KOPT-K1 (cell line): ENCODE measurements around the gene LTF.
"Not testable (repeated sequence)": the region's sequence is repeated elsewhere in the genome, so short reads cannot be mapped to it uniquely, and the experiment has no call there.

Source experiments
- H3K27ac ChIP-seq: fragments of 200-600 bp; sonication (generic); 2 replicates; pipeline ENCODE4 v1.5.1; 2016; ENCODE audit warnings: antibody characterized with exemption, mild to moderate bottlenecking, low read depth, low read length; ENCODE audit not compliant: poor library complexity, severe bottlenecking
- H3K36me3 ChIP-seq: fragments of 200-600 bp; sonication (generic); 2 replicates; pipeline ENCODE4 v1.5.1; 2017; ENCODE audit warnings: antibody characterized with exemption, mild to moderate bottlenecking, low read length, moderate library complexity; ENCODE audit not compliant: insufficient read depth
- H3K9me3 ChIP-seq: fragments of 200-600 bp; sonication (generic); 2 replicates; pipeline ENCODE4 v1.5.1; 2017; ENCODE audit warnings: antibody characterized with exemption, low read length, mild to moderate bottlenecking; ENCODE audit not compliant: insufficient read depth, poor library complexity, severe bottlenecking

The LTF gene

DNA sequence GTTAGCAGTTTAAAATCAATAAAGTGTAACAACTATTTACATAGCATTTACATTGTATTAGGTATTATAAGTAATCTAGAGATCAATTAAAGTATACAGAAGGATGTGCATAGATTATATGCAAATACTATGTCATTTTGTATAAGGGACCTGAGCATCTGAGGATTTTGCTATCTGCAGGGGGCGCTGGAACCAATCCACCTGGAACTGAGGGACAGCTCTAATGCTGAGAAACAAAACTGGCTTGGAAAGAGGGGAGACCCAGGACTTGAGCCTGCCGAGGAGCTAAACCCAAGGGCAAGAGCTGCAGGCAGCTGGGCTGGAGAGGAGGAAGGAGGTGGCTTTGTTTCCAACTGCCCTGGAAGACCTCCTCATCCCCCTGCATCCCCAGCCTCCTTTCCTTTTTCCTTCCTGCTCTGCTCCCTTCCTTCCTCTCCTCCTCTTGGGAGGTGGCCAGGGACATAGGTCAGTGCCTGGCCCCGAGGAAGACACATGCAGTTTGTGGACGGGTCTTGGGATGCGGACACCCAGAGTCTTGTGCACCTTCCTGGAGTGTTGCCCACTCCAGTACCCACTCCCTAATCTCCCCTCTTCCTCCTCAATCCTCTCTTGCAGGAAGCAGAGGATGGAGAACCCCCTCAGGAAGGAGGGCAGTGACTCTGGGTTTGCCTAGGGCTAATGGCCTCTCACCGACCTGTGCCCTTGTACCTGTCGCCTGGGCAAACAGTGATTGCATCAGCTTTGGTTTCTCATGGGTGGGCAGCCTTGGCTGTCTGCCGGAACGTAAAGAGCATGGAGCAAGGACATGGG is 32.2 kb upstream of the LTF start:
- H3K27ac ChIP-seq: peak overlapping the region; percentile 34
- H3K36me3 ChIP-seq: no peaks in the 10 kb centered on the region

DNA sequence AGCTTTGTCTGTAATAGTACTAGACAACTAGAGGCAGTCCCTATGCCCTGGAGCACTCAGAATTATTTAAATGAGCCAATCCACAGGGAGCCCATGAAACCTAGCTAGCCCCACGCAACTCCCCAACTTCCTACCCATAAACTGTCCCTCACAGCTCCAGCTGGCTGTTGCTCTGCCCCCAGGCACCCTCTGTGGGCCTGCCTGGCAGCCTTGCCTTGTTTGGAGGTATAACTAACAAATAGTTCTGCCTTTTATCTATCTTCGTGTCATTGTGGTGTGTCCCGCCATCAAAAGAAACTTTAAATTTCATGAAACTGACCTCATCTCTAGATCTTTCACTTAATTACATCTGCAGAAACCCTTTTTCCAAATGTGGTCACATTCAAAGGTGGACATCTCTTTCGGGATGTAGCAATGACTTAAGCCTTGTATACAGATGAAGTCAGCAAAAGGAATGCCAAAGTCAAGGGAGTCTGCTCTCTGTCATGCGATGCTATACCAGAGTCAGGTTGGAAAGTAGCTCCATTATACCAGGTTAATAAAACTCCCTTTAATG is 31.3 kb upstream of the LTF start:
- Histone ChIP-seq H3K36me3 (no peaks in the 10 kb centered on the region), H3K27ac (peak overlapping the region; percentile 8), H3K9me3 (no peaks in the 10 kb centered on the region)

More for the DNA sequence above, 32.2 kb upstream of the LTF start:
- no peaks in the 10 kb centered on the region for H3K9me3 ChIP-seq

DNA sequence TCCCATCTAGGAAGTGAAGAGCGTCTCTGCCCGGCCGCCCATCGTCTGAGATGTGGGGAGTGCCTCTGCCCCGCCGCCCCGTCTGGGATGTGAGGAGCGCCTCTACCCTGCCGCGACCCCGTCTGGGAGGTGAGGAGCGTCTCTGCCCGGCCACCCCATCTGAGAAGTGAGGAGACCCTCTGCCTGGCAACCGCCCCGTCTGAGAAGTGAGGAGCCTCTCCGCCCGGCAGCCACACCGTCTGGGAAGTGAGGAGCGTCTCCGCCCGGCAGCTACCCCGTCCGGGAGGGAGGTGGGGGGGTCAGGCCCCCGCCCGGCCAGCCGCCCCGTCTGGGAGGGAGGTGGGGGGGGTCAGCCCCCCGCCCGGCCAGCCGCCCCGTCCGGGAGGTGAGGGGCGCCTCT is 29.8 kb upstream of the LTF start:
- H3K27ac ChIP-seq, H3K9me3 ChIP-seq, H3K36me3 ChIP-seq: not testable (repeated sequence)

DNA sequence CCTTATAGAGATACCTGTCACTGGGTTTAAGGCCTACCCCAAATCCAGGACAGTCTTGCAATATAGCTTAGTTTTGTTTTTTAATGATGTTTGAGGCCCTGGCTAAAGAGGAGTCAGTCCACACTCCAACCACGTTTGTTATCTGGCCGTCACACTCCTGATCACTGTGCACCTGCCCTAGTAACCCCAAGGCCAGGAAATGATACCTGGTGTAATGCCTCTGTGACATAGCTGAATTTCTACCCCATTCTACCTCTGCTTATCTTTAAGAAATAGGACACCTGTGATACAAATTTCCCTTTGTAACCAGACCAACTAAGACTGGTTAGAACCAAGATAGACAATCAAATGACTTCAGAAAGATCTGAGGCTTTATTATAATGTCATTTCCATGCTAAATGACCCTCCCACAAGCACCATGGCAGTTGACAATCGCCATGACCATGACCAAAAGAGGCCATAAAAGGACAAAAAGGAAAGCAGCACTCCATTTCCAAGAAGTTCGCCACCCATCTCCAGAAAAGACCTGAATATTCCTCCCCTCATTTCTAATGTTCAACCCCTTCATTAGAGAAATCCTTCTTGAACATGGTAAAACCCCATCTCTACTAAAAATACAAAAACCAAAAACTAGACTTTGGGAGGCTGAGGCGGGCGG is 28.3 kb upstream of the LTF start:
- Histone ChIP-seq H3K36me3 (no peaks in the 10 kb centered on the region), H3K9me3 (no peaks in the 10 kb centered on the region), H3K27ac (no peak overlapping the region)

GRCh38 chr3:46491089-46492070 is 26.7 kb upstream of the LTF start:
- no peaks in the 10 kb centered on the region for H3K36me3 ChIP-seq
- no peak overlapping the region for H3K27ac ChIP-seq
- H3K9me3 ChIP-seq: no peaks in the 10 kb centered on the region

GRCh38 chr3:46490338-46491084 is 25.8 kb upstream of the LTF start:
- no peaks in the 10 kb centered on the region for H3K36me3 ChIP-seq
- no peaks in the 10 kb centered on the region for H3K9me3 ChIP-seq
- H3K27ac ChIP-seq: no peak overlapping the region

DNA sequence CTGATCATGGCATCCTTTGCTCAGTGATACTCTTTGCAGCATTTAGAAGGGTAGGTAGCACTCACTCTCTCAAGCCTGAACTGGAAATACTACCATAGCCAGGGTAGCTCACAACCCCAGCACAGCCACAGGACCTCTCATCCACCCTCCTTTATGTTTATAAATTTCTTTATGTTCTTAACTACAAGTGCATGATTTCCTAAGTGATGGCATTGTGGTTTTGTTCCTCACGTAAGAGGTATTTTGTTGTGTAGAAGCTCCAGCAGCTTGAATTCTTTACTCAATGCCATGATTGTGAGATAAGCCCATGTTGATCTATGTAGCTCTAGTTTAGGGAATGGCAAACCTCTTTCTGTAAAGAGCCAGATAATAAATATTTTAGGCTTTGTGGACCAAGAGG is 25.2 kb upstream of the LTF start:
- H3K9me3 ChIP-seq: no peaks in the 10 kb centered on the region
- H3K27ac ChIP-seq: peak overlapping the region; percentile 56
- no peaks in the 10 kb centered on the region for H3K36me3 ChIP-seq

DNA sequence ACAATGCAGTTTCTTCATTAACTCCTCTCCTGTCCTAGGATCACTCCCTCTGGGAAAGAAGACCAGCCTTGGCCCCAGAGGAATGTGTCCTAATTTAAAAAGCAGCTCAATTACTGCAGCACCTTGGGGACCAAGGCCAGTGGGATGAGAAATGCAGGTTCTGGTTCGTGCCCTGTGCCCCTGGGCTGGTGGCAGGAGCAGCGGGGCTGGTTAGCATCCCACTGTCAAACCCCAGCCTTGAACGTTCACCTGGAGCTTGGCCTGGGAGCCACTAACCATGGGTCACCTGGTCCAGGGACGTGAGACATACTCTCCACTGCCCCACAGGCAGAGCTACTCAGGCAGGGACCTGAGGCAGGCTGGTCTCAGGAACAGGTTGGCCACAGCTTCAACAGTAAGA is 24.7 kb upstream of the LTF start:
- Histone ChIP-seq H3K36me3 (no peaks in the 10 kb centered on the region), H3K9me3 (no peaks in the 10 kb centered on the region), H3K27ac (peak overlapping the region; percentile 56)

DNA sequence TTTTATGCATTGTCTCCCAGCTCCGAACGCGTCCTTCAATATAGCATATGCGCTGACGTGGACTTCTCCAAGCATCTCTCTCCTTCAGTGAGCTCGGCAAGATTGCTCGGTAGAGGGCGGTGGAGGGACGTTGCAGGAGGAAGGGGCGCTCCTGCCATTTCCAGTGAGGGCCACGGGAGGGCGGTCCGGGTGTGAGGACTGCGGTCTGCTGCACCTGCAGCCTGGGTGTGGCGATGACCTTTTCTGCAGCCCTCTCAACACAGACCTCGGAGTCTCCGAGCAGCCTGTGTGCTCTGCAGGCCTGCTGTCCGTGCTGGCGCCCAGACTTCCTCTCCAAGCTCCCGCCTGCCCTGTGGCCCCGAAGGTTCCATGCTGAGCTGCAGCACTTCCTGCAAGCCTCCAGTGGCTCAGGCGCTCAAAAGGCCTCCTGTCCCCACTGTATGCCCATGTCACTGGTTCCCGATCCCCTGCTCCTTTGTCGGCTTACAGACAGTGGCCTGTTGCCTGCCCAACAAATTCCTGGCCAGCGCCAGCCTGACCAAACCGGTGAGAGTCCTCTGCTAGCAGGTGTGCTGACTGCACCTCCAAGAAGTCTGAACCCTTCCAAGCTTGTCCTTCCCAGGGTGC is 24.1 kb upstream of the LTF start:
- H3K27ac ChIP-seq: peak overlapping the region; percentile 56
- no peaks in the 10 kb centered on the region for H3K9me3 ChIP-seq
- H3K36me3 ChIP-seq: no peaks in the 10 kb centered on the region

DNA sequence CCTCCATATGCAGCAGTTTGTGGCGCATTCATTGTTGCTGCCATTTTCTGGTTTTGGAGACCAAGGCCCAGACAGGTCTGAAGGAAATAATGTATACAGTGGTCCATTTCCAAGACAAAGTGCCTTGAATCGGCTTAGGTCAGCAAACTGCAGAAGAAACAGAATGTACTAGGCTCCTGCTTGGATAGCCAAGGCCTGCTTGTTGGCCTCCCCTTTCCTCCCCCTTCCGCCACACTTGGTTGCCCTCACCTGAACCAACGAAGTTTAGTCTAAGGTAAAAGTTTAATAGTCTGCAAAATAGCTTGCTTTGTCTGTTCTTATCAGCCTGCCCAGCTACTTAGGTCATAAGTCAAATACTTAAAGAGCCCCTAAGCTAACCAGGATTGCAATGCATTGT is 21.1 kb upstream of the LTF start:
- no peak overlapping the region for H3K27ac ChIP-seq
- no peaks in the 10 kb centered on the region for H3K9me3 ChIP-seq
- H3K36me3 ChIP-seq: no peaks in the 10 kb centered on the region

GRCh38 chr3:46484911-46485778 is 20.4 kb upstream of the LTF start:
- no peaks in the 10 kb centered on the region for H3K36me3 ChIP-seq
- no peaks in the 10 kb centered on the region for H3K9me3 ChIP-seq
- H3K27ac ChIP-seq: no peak overlapping the region

DNA sequence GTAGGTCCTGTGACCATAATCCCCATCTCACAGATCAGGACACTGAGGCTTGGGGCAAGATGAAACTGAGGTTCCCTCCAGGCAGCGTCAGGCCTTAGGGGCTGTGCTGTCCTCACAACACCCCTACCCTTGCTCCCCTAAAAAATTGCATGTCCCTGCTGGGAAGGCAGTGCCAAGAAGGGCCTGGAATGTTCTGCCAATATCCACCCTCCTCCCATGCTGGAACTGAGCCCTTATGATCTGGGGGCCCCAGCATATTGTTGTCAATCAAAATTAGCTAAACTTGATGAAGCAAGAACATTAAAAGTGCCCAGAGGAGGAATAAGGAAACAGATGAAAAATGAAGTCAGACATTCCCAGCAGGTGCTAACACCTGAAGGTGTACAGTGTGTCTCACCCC is 19.7 kb upstream of the LTF start:
- H3K27ac ChIP-seq: no peak overlapping the region
- no peaks in the 10 kb centered on the region for H3K36me3 ChIP-seq
- H3K9me3 ChIP-seq: no peaks in the 10 kb centered on the region

GRCh38 chr3:46483825-46484224 is 19.1 kb upstream of the LTF start:
- Histone ChIP-seq H3K9me3 (no peaks in the 10 kb centered on the region), H3K36me3 (no peaks in the 10 kb centered on the region), H3K27ac (no peak overlapping the region)
